Vein endothelial cell (primary cell): Measurements from ENCODE around the gene ADNP. TPM values are rescaled to one million over a fixed set of nuclear protein-coding genes. Genes with fewer than 3 reads are reported as not detected.

Source experiments
- small RNA-seq: library from RNA; depleted of rRNA; stranded (forward); fragments of <200 nt; gene quantifications from one replicate; pipeline ENCODE3, GENCODE V24; 2012
- total RNA-seq: library from RNA; depleted of rRNA; stranded (reverse); fragments of >200 nt; gene quantifications from 2 replicates; pipeline ENCODE4 v1.2.3, GENCODE V29; 2012

The ADNP gene
- total RNA-seq: 35.3 and 35.6 TPM in 2 replicates

GRCh38 chr20:50931306-50932015 is at the start of gene ADNP:
Gene ADNP (minus strand): TSS chr20:50931437. CDS start chr20:50903996, 27,441 bp downstream.

GRCh38 chr20:50958615-50959542 is 27.6 kb upstream of the ADNP start, which contains the start of gene MOCS3:
Gene MOCS3 (plus strand): TSS chr20:50958818. CDS start chr20:50958843, 25 bp downstream.

DNA sequence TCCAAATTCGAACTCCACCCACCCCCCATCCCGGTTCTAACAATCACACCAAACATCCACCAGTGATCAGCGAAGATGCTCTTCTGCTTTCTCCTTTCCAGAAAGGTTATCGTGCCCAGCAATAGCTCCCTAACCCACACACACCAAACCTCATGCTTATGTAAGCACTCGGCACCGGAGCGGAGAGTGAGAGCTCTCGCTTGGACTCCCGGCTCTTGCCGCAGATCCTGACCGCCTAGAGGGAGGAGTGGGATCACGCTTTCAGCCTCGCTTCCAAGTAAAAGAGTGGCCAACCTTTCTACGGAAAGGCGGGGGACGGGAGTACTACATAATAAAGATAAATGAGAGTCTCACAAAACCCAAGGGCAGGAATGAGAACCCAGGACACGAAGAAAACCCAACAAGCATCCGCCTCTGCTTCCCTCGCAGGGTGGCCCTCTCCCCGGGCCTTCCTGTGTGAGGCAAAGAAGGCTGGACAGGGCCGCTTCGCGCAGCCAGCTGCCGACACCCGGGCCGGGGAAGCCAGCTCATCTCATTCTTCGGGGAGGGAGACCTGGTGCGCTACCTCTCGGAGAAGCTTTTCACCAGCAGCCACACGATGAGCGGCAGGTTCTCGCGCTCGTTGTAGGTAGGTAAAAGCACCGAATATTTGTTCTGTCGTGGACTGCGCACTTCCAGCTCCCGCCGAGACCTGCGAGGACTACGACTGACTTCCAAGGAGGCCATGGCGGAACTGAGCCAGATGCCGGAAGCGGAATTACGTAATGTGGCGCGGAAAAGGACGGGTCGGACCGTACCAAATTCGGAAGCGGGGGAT is 26.8 kb upstream of the ADNP start, which contains the start of gene DPM1:
DPM1 (minus strand) TSS at position 735 of the 817 bp plus-strand sequence; CDS start at position 726, 9 bp downstream.

Small RNA genes within 50 kb of the gene (small RNA-seq; reads per million reads assigned to genes)
- gene TMSB4XP6: not detected

Other genes starting within 250 kb of the ADNP start
- gene RIPOR3, start 239.9 kb downstream of the ADNP start, total RNA-seq: not detected in 2 replicates
- 0.57 and 0.65 TPM in 2 replicates for gene PARD6B, start 199.9 kb downstream of the ADNP start, total RNA-seq
- 1.1 and 1.3 TPM in 2 replicates for gene BCAS4, start 136.4 kb downstream of the ADNP start, total RNA-seq
- 49.3 and 73.3 TPM in 2 replicates for gene DPM1, start 27.1 kb upstream of the ADNP start, total RNA-seq
- gene MOCS3, start 27.4 kb upstream of the ADNP start, total RNA-seq: 9.5 TPM in 2 replicates
- gene KCNG1, start 91.7 kb upstream of the ADNP start, total RNA-seq: 2.0 and 2.5 TPM in 2 replicates